HCT116 (cell line): ENCODE measurements around the gene SUCNR1. TPM values are rescaled to one million over a fixed set of nuclear protein-coding genes. Genes with fewer than 3 reads are reported as not detected.

ENCODE experiments used
- ATAC-seq: fragments of 200-7000 bp; cut with Tn5 transposase; 2 replicates; pipeline ENCODE4 v1.9.1; 2020; ENCODE audit warnings: mild to moderate bottlenecking, moderate library complexity
- BruUV-seq: library from RNA; stranded (reverse); fragments of 400-500 nt; replicated peaks from 2 replicates; lab custom pipeline; 2021; lab: Mats Ljungman, UMichigan
- CTCF ChIA-PET: fragments of 300-600 bp; sonication (Branson Sonifier 250); formaldehyde crosslinking; loops from one replicate; lab custom pipeline; 2021; ENCODE audit warnings: antibody characterized with exemption; lab: Charles Lee
- POLR2A ChIA-PET: fragments of 300-600, 350-600 bp; sonication (Branson Sonifier 250); formaldehyde crosslinking; loops from one replicate; lab custom pipeline; 2021; ENCODE audit warnings: antibody characterized with exemption; lab: Charles Lee
- RAD21 ChIA-PET, 2 experiments: fragments of 300-600 bp; sonication (Branson Sonifier 250); formaldehyde crosslinking; loops; one replicate each; lab custom pipeline; 2023; ENCODE audit warnings: low total read pairs in 2 of 2; ENCODE audit not compliant: uncharacterized antibody in 2 of 2, unreplicated experiment in 2 of 2, low non-redundant PET in 1 of 2; lab: Charles Lee
- DNase-seq: peaks from one replicate; pipeline ENCODE4 v3.0.0-alpha.2; 2010; ENCODE audit warnings: low read depth, low spot score
- H2AFZ ChIP-seq: fragments of 200-600 bp; shearing (Covaris generic), sonication (generic); 2 replicates; pipeline ENCODE4 v1.6.1; 2017; ENCODE audit warnings: low read depth, mixed run types, mixed read lengths, antibody characterized with exemption, low read length; ENCODE audit not compliant: poor library complexity, severe bottlenecking
- H3K27ac ChIP-seq: 2 replicates; pipeline ENCODE4 v1.5.1; 2012; ENCODE audit warnings: low read depth, low read length
- H3K27me3 ChIP-seq: fragments of 200-600 bp; sonication (generic); 2 replicates; pipeline ENCODE4 v1.6.1; 2016; ENCODE audit warnings: mixed run types, low read length, mixed read lengths; ENCODE audit not compliant: insufficient read depth
- H3K36me3 ChIP-seq, 2 experiments: fragments of 200-500 bp in 1 of 2; fragments of 200-600 bp in 1 of 2; sonication (Bioruptor generic) in 1 of 2; sonication (generic) in 1 of 2; 2 replicates each; pipeline versions ENCODE4 v1.5.1 to v1.6.1; 2014 to 2016; ENCODE audit warnings: low read length in 2 of 2, inconsistent platforms in 1 of 2, mixed read lengths in 1 of 2, mixed run types in 1 of 2; ENCODE audit not compliant: insufficient read depth in 2 of 2, control insufficient read depth in 1 of 2
- H3K4me1 ChIP-seq, 2 experiments: fragments of 200-600 bp in 1 of 2; sonication (generic) in 1 of 2; 2 replicates each; pipeline versions ENCODE4 v1.5.1 to v1.6.1; 2012 to 2017; ENCODE audit warnings: low read length in 2 of 2, inconsistent platforms in 1 of 2, mild to moderate bottlenecking in 1 of 2, mixed read lengths in 1 of 2, mixed run types in 1 of 2, moderate library complexity in 1 of 2; ENCODE audit not compliant: insufficient read depth in 2 of 2, control insufficient read depth in 1 of 2
- H3K4me2 ChIP-seq: fragments of 200-600 bp; sonication (generic); 2 replicates; pipeline ENCODE4 v1.6.1; 2017; ENCODE audit warnings: mixed run types, low read length, mixed read lengths
- H3K4me3 ChIP-seq, 2 experiments: fragments of 200-600 bp in 1 of 2; sonication (generic) in 1 of 2; replicated peaks in 1 of 2; 2 replicates each; pipeline ENCODE4 v1.5.1; 2011 to 2016; ENCODE audit warnings: low read length in 2 of 2, control low read depth in 1 of 2, low read depth in 1 of 2, mild to moderate bottlenecking in 1 of 2, mixed read lengths in 1 of 2, mixed run types in 1 of 2
- H3K79me2 ChIP-seq: fragments of 200-600 bp; sonication (generic); 2 replicates; pipeline ENCODE4 v1.6.1; 2017; ENCODE audit warnings: mild to moderate bottlenecking, mixed run types, low read length, moderate library complexity, mixed read lengths; ENCODE audit not compliant: insufficient read depth
- H3K9ac ChIP-seq: fragments of 200-600 bp; sonication (generic); 2 replicates; pipeline ENCODE4 v1.6.1; 2016; ENCODE audit warnings: low read length, mixed read lengths
- H3K9me2 ChIP-seq: fragments of 200-600 bp; sonication (generic), shearing (Covaris generic); 2 replicates; pipeline ENCODE4 v1.6.1; 2017; ENCODE audit warnings: mixed run types, mild to moderate bottlenecking, moderate library complexity; ENCODE audit not compliant: insufficient read depth
- H3K9me3 ChIP-seq, 2 experiments: fragments of 200-500 bp in 1 of 2; fragments of 200-600 bp in 1 of 2; sonication (Bioruptor generic) in 1 of 2; sonication (generic) in 1 of 2; 2 replicates each; pipeline ENCODE4 v1.6.1; 2014 to 2017; ENCODE audit warnings: low read length in 2 of 2, mixed read lengths in 2 of 2, inconsistent platforms in 1 of 2, low read depth in 1 of 2, mild to moderate bottlenecking in 1 of 2, mixed run types in 1 of 2, moderate library complexity in 1 of 2; ENCODE audit not compliant: control insufficient read depth in 1 of 2, insufficient read depth in 1 of 2
- H4K20me1 ChIP-seq: fragments of 200-600 bp; sonication (generic), shearing (Covaris generic); 2 replicates; pipeline ENCODE4 v1.6.1; 2017; ENCODE audit warnings: mixed run types, mild to moderate bottlenecking, moderate library complexity; ENCODE audit not compliant: insufficient read depth
- CEBPB ChIP-seq: IDR thresholded peaks from 2 replicates; pipeline ENCODE4 v1.6.1; 2012; ENCODE audit warnings: low read depth
- ELF1 ChIP-seq: IDR thresholded peaks from 2 replicates; pipeline ENCODE4 v1.6.1; 2012; ENCODE audit warnings: low read depth, borderline replicate concordance
- EZH2 ChIP-seq: fragments of 200-600 bp; sonication (generic); IDR thresholded peaks from 2 replicates; pipeline ENCODE4 v1.6.1; 2017; ENCODE audit warnings: antibody characterized with exemption, mixed run types
- EZH2phosphoT487 ChIP-seq: fragments of 200-600 bp; IDR thresholded peaks from 2 replicates; pipeline ENCODE4 v1.6.1; 2018; ENCODE audit warnings: antibody characterized with exemption, borderline replicate concordance
- FOSL1 ChIP-seq: IDR thresholded peaks from 2 replicates; pipeline ENCODE4 v1.6.1; 2012; ENCODE audit warnings: low read depth
- JUND ChIP-seq: IDR thresholded peaks from 2 replicates; pipeline ENCODE4 v1.6.1; 2012
- POLR2A ChIP-seq: IDR thresholded peaks from 2 replicates; pipeline ENCODE4 v1.7.0; 2011; ENCODE audit warnings: borderline replicate concordance; ENCODE audit not compliant: insufficient read depth, insufficient read length; ENCODE audit errors: extremely low read depth
- POLR2AphosphoS5 ChIP-seq: IDR thresholded peaks from 2 replicates; pipeline ENCODE4 v1.6.1; 2011; ENCODE audit warnings: mild to moderate bottlenecking, low read depth, low read length, moderate library complexity
- RAD21 ChIP-seq: IDR thresholded peaks from 2 replicates; pipeline ENCODE4 v1.6.1; 2012; ENCODE audit warnings: low read depth, mild to moderate bottlenecking
- SIN3A ChIP-seq: IDR thresholded peaks from 2 replicates; pipeline ENCODE4 v1.6.1; 2012; ENCODE audit warnings: low read depth
- SRF ChIP-seq: IDR thresholded peaks from 2 replicates; pipeline ENCODE4 v1.6.1; 2012; ENCODE audit warnings: low read depth
- TCF7L2 ChIP-seq: IDR thresholded peaks from 2 replicates; pipeline ENCODE4 v1.7.0; 2011; ENCODE audit warnings: borderline replicate concordance, inconsistent platforms; ENCODE audit not compliant: insufficient read depth, insufficient read length; ENCODE audit errors: extremely low read depth
- ZNF274 ChIP-seq: fragments of 200-500 bp; sonication (Bioruptor generic); IDR thresholded peaks from 2 replicates; pipeline ENCODE4 v1.6.1; 2014; ENCODE audit warnings: mild to moderate bottlenecking, low read depth, low read length, inconsistent platforms
- intact Hi-C: fragments of 100-400 bp; cut with micrococcal nuclease; formaldehyde crosslinking; loops from 2 replicates; pipeline ENCODE4 v1.10.0; 2022
- total RNA-seq: library from RNA; stranded (reverse); gene quantifications from one replicate; pipeline ENCODE4 v1.2.1, GENCODE V29; 2021; ENCODE audit not compliant: unreplicated experiment
- TF ChIP-seq, protein P1 (sequence below): IDR thresholded peaks from 2 replicates; pipeline ENCODE4 v1.6.1; 2012; ENCODE audit warnings: low read depth
- TF ChIP-seq, protein P2 (sequence below): IDR thresholded peaks from 2 replicates; pipeline ENCODE4 v1.6.1; 2012
- TF ChIP-seq, protein P3 (sequence below): IDR thresholded peaks from 2 replicates; pipeline ENCODE4 v1.6.1; 2011; ENCODE audit warnings: mild to moderate bottlenecking, low read length, moderate library complexity; ENCODE audit not compliant: insufficient replicate concordance; ENCODE audit errors: extremely low read depth
- TF ChIP-seq, protein P4 (sequence below), 3 experiments: fragments of 200-600 bp in 1 of 3; sonication (generic) in 1 of 3; IDR thresholded peaks in 2 of 3; conservative IDR thresholded peaks in 1 of 3; 2 replicates each; pipeline ENCODE4 v1.5.1; 2012 to 2017; ENCODE audit warnings: low read depth in 2 of 3, low read length in 2 of 3, antibody characterized with exemption in 1 of 3, borderline replicate concordance in 1 of 3, control low read depth in 1 of 3, mild to moderate bottlenecking in 1 of 3, mixed read lengths in 1 of 3, mixed run types in 1 of 3, moderate library complexity in 1 of 3; ENCODE audit not compliant: insufficient read depth in 1 of 3

SUCNR1 gene
- total RNA-seq, 1 experiment from 2014 or later = 0.17 TPM

DNA sequence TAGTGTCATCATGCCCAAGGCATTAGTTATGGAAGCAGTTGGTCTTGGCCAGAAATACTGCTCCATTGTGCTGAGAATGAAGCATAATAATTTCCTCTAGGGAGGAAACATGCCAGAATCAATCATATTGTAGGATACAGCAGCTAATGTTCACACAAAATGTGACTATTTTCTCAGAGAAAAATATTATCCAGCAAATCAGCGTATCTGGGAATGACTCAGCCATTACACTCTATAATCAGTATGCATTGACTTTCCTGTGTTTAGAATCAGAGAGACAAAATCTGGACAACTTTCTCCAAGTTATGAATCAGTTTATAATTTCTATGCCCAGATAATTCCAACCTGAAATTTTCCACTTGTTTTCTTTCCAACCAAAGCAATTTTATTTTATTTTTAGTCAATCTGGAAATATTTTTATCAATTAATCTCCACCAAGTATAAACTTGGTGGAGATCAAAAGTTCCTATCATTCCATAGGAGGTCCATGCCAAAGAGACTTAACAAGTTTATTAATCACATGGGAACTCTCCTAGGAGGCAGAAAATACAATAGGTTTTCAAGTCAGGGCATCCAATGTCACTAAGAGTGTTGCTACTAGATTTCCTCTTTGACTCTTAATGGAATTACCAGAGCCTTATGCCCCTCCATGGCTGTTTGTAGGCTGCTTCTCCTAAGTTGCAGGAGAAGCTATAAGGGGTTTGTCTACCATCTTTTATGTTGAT lies 36.4 kb downstream of the SUCNR1 start (continued):
- TF ChIP-seq, protein P1, sequence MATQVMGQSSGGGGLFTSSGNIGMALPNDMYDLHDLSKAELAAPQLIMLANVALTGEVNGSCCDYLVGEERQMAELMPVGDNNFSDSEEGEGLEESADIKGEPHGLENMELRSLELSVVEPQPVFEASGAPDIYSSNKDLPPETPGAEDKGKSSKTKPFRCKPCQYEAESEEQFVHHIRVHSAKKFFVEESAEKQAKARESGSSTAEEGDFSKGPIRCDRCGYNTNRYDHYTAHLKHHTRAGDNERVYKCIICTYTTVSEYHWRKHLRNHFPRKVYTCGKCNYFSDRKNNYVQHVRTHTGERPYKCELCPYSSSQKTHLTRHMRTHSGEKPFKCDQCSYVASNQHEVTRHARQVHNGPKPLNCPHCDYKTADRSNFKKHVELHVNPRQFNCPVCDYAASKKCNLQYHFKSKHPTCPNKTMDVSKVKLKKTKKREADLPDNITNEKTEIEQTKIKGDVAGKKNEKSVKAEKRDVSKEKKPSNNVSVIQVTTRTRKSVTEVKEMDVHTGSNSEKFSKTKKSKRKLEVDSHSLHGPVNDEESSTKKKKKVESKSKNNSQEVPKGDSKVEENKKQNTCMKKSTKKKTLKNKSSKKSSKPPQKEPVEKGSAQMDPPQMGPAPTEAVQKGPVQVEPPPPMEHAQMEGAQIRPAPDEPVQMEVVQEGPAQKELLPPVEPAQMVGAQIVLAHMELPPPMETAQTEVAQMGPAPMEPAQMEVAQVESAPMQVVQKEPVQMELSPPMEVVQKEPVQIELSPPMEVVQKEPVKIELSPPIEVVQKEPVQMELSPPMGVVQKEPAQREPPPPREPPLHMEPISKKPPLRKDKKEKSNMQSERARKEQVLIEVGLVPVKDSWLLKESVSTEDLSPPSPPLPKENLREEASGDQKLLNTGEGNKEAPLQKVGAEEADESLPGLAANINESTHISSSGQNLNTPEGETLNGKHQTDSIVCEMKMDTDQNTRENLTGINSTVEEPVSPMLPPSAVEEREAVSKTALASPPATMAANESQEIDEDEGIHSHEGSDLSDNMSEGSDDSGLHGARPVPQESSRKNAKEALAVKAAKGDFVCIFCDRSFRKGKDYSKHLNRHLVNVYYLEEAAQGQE = no peak
- TF ChIP-seq, protein P2, sequence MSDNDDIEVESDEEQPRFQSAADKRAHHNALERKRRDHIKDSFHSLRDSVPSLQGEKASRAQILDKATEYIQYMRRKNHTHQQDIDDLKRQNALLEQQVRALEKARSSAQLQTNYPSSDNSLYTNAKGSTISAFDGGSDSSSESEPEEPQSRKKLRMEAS = no peak
- TF ChIP-seq, all 23 proteins: peak for 0

DNA sequence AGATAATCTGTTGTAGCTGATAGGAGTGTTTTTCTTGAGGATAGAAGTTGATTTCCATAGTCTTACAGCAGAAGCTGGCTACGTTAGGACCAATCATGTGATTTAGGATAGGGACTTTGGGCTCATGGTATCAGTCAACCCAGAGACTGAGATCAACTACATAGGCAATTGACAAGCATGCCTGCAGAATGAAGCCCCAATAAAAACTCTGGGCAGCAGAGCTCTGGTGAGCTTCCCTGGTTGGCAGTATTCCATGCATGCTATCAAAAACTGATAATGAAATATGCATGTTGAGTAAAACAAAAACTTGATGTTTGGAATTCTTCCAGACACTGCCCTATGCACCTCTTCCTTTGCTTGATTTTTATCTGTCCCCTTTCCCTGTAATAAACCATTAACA lies 38.0 kb downstream of the SUCNR1 start:
- Histone ChIP-seq H3K27me3 (no peaks in the 10 kb centered on the region), H3K4me2 (no peak overlapping the region), H4K20me1 (no peaks in the 10 kb centered on the region), H3K36me3 (no peaks in the 10 kb centered on the region), H3K9me2 (0 out of 2 replicates have a peak, but pooled peaks cover 5% of the 10 kb centered on the region), H2AFZ (no peak overlapping the region), H3K4me1 (no peaks in the 10 kb centered on the region), H3K4me3 (no peak overlapping the region), H3K79me2 (no peaks in the 10 kb centered on the region), H3K9me3 (no peaks in the 10 kb centered on the region), H3K9ac (no peak overlapping the region), H3K27ac (no peak overlapping the region)
- DNase-seq (no peak), ATAC-seq (no peak)
- ChIA-PET POLR2A (no interaction called here), CTCF (no interaction called here), RAD21 (no interaction called here)
- intact Hi-C loops = no loop called here
- BruUV-seq = no TSS peak
- no peak for TF ChIP-seq ELF1
- no peak for TF ChIP-seq RAD21
- TF ChIP-seq, protein P3, sequence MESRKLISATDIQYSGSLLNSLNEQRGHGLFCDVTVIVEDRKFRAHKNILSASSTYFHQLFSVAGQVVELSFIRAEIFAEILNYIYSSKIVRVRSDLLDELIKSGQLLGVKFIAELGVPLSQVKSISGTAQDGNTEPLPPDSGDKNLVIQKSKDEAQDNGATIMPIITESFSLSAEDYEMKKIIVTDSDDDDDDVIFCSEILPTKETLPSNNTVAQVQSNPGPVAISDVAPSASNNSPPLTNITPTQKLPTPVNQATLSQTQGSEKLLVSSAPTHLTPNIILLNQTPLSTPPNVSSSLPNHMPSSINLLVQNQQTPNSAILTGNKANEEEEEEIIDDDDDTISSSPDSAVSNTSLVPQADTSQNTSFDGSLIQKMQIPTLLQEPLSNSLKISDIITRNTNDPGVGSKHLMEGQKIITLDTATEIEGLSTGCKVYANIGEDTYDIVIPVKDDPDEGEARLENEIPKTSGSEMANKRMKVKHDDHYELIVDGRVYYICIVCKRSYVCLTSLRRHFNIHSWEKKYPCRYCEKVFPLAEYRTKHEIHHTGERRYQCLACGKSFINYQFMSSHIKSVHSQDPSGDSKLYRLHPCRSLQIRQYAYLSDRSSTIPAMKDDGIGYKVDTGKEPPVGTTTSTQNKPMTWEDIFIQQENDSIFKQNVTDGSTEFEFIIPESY = no peak
- TF ChIP-seq EZH2phosphoT487 = no peak
- TF ChIP-seq SRF = no peak
- no peak for TF ChIP-seq EZH2
- no peak for TF ChIP-seq POLR2A
- TF ChIP-seq POLR2AphosphoS5 = no peak
- no peak for TF ChIP-seq JUND
- TF ChIP-seq ZNF274 = no peak
- TF ChIP-seq, protein P2 = no peak
- TF ChIP-seq TCF7L2 = no peak
- TF ChIP-seq, protein P4, sequence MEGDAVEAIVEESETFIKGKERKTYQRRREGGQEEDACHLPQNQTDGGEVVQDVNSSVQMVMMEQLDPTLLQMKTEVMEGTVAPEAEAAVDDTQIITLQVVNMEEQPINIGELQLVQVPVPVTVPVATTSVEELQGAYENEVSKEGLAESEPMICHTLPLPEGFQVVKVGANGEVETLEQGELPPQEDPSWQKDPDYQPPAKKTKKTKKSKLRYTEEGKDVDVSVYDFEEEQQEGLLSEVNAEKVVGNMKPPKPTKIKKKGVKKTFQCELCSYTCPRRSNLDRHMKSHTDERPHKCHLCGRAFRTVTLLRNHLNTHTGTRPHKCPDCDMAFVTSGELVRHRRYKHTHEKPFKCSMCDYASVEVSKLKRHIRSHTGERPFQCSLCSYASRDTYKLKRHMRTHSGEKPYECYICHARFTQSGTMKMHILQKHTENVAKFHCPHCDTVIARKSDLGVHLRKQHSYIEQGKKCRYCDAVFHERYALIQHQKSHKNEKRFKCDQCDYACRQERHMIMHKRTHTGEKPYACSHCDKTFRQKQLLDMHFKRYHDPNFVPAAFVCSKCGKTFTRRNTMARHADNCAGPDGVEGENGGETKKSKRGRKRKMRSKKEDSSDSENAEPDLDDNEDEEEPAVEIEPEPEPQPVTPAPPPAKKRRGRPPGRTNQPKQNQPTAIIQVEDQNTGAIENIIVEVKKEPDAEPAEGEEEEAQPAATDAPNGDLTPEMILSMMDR (IDR thresholded peaks at IDR 0.05 in 2 of 3, conservative IDR thresholded peaks at IDR 0.05 in 1 of 3; ENCODE audit: borderline replicate concordance in 1 of 3, insufficient read depth in 1 of 3, low read depth in 2 of 3, low read length in 2 of 3) = no peak
- TF ChIP-seq SIN3A = no peak
- TF ChIP-seq FOSL1 = no peak
- TF ChIP-seq CEBPB = no peak
